IMR-90 (cell line): ENCODE measurements around the gene PDCL3. TPM values are rescaled to one million over a fixed set of nuclear protein-coding genes. Genes with fewer than 3 reads are reported as not detected.

Experiments used
- ATAC-seq: fragments of 200-7000 bp; cut with Tn5 transposase; 2 replicates; pipeline ENCODE4 v1.9.1; 2020; ENCODE audit warnings: low read depth, mild to moderate bottlenecking, moderate library complexity
- BruUV-seq: library from RNA; stranded (reverse); fragments of 400-500 nt; replicated peaks from 2 replicates; lab custom pipeline; 2021; lab: Mats Ljungman, UMichigan
- CTCF ChIA-PET: fragments of 300-600 bp; formaldehyde crosslinking; extraction: SDS; loops from one replicate; lab custom pipeline; 2021; ENCODE audit warnings: antibody characterized with exemption; lab: Yijun Ruan, JAX
- POLR2A ChIA-PET: fragments of 300-600 bp; sonication (Branson Sonifier 250); formaldehyde crosslinking; loops from one replicate; lab custom pipeline; 2022; ENCODE audit warnings: antibody characterized with exemption; ENCODE audit not compliant: unreplicated experiment; lab: Charles Lee
- DNase-seq: peaks from one replicate; pipeline ENCODE4 v3.0.0; 2013
- H2AFZ ChIP-seq: replicated peaks from 2 replicates; pipeline ENCODE3; 2013; ENCODE audit warnings: low read length, mild to moderate bottlenecking; ENCODE audit not compliant: poor library complexity
- H2AK5ac ChIP-seq: 2 replicates; pipeline ENCODE4 v1.6.1; 2013; ENCODE audit warnings: low read depth, low read length, inconsistent platforms
- H2AK9ac ChIP-seq: replicated peaks from 2 replicates; pipeline ENCODE3; 2013; ENCODE audit warnings: mild to moderate bottlenecking, low read depth, low read length, moderate library complexity; ENCODE audit not compliant: poor library complexity
- H2BK120ac ChIP-seq: 2 replicates; pipeline ENCODE4 v1.6.1; 2013; ENCODE audit warnings: low read depth, low read length, inconsistent platforms
- H2BK15ac ChIP-seq: 3 replicates; pipeline ENCODE4 v1.6.1; 2013; ENCODE audit warnings: low read depth, low read length, inconsistent platforms
- H2BK20ac ChIP-seq: 2 replicates; pipeline ENCODE4 v1.6.1; 2013; ENCODE audit warnings: low read depth, mild to moderate bottlenecking, inconsistent platforms, low read length, moderate library complexity
- H2BK5ac ChIP-seq: 2 replicates; pipeline ENCODE4 v1.6.1; 2013; ENCODE audit warnings: mild to moderate bottlenecking, low read depth, low read length, inconsistent platforms; ENCODE audit not compliant: poor library complexity, severe bottlenecking
- H3K14ac ChIP-seq: replicated peaks from 2 replicates; pipeline ENCODE4 v1.6.1; 2013; ENCODE audit warnings: low read depth, low read length, inconsistent platforms
- H3K18ac ChIP-seq: 2 replicates; pipeline ENCODE4 v1.6.1; 2013; ENCODE audit warnings: low read depth, low read length, control low read depth
- H3K23ac ChIP-seq: 2 replicates; pipeline ENCODE4 v1.6.1; 2013; ENCODE audit warnings: low read depth, low read length, inconsistent platforms
- H3K27ac ChIP-seq: 2 replicates; pipeline ENCODE4 v1.5.1; 2013; ENCODE audit warnings: mild to moderate bottlenecking, control low read depth, low read length; ENCODE audit not compliant: insufficient read depth
- H3K27me3 ChIP-seq: 2 replicates; pipeline ENCODE4 v1.6.1; 2013; ENCODE audit warnings: low read length; ENCODE audit not compliant: control insufficient read depth, insufficient read depth
- H3K36me3 ChIP-seq: 2 replicates; pipeline ENCODE4 v1.6.1; 2013; ENCODE audit warnings: low read length, mixed read lengths; ENCODE audit not compliant: control insufficient read depth, insufficient read depth
- H3K4ac ChIP-seq: 2 replicates; pipeline ENCODE4 v1.6.1; 2013; ENCODE audit warnings: low read depth, low read length, inconsistent platforms
- H3K4me1 ChIP-seq: 2 replicates; pipeline ENCODE4 v1.6.1; 2013; ENCODE audit warnings: low read length, mixed read lengths; ENCODE audit not compliant: control insufficient read depth, insufficient read depth
- H3K4me2 ChIP-seq: 2 replicates; pipeline ENCODE4 v1.6.1; 2013; ENCODE audit warnings: low read depth, mild to moderate bottlenecking, control low read depth, low read length, moderate library complexity
- H3K4me3 ChIP-seq: 2 replicates; pipeline ENCODE4 v1.5.1; 2013; ENCODE audit warnings: low read depth, mild to moderate bottlenecking, control low read depth, low read length, moderate library complexity; ENCODE audit not compliant: insufficient read depth
- H3K56ac ChIP-seq: 2 replicates; pipeline ENCODE4 v1.6.1; 2013; ENCODE audit warnings: low read length, inconsistent platforms; ENCODE audit not compliant: insufficient read depth; ENCODE audit errors: extremely low read depth
- H3K79me1 ChIP-seq, 2 experiments: 2 replicates each; pipeline ENCODE4 v1.6.1; 2013; ENCODE audit warnings: low read length in 2 of 2, inconsistent platforms in 1 of 2, low read depth in 1 of 2
- H3K9ac ChIP-seq: 2 replicates; pipeline ENCODE4 v1.6.1; 2013; ENCODE audit warnings: low read depth, low read length, control low read depth
- H3K9me1 ChIP-seq: 2 replicates; pipeline ENCODE4 v1.6.1; 2013; ENCODE audit warnings: low read length, inconsistent platforms; ENCODE audit not compliant: insufficient read depth
- H3K9me3 ChIP-seq: 2 replicates; pipeline ENCODE4 v1.6.1; 2013; ENCODE audit warnings: low read length; ENCODE audit not compliant: control insufficient read depth, insufficient read depth
- H4K20me1 ChIP-seq: 2 replicates; pipeline ENCODE4 v1.6.1; 2013; ENCODE audit warnings: low read length, inconsistent platforms; ENCODE audit not compliant: insufficient read depth
- H4K5ac ChIP-seq: 2 replicates; pipeline ENCODE4 v1.6.1; 2013; ENCODE audit warnings: mild to moderate bottlenecking, low read depth, low read length, control low read depth
- H4K8ac ChIP-seq, 2 experiments: 2 replicates each; pipeline ENCODE4 v1.6.1; 2013; ENCODE audit warnings: low read depth in 2 of 2, low read length in 2 of 2, control low read depth in 1 of 2, inconsistent platforms in 1 of 2
- H4K91ac ChIP-seq: 2 replicates; pipeline ENCODE4 v1.6.1; 2013; ENCODE audit warnings: low read depth, low read length, inconsistent platforms; ENCODE audit not compliant: insufficient read depth
- CEBPB ChIP-seq: IDR thresholded peaks from 2 replicates; pipeline ENCODE4 v1.6.1; 2012; ENCODE audit warnings: low read depth, low read length, improper control_type of control experiment
- CHD1 ChIP-seq: IDR thresholded peaks from 2 replicates; pipeline ENCODE4 v1.6.1; 2012; ENCODE audit warnings: low read depth, low read length, improper control_type of control experiment
- FOS ChIP-seq: fragments of 150-350 bp; IDR thresholded peaks from 2 replicates; pipeline ENCODE4 v1.6.1; 2016; ENCODE audit warnings: low read depth, low read length
- MAFK ChIP-seq: IDR thresholded peaks from 2 replicates; pipeline ENCODE4 v1.6.1; 2012; ENCODE audit warnings: low read depth, low read length, improper control_type of control experiment
- MAZ ChIP-seq: IDR thresholded peaks from 2 replicates; pipeline ENCODE4 v1.6.1; 2012; ENCODE audit warnings: low read depth, mild to moderate bottlenecking, low read length, improper control_type of control experiment, moderate library complexity, borderline replicate concordance
- MXI1 ChIP-seq: IDR thresholded peaks from 2 replicates; pipeline ENCODE4 v1.6.1; 2012; ENCODE audit warnings: low read depth, mild to moderate bottlenecking, low read length, moderate library complexity, borderline replicate concordance
- POLR2A ChIP-seq: IDR thresholded peaks from 2 replicates; pipeline ENCODE4 v1.6.1; 2012; ENCODE audit warnings: mild to moderate bottlenecking, low read depth, low read length
- RCOR1 ChIP-seq: IDR thresholded peaks from 2 replicates; pipeline ENCODE4 v1.6.1; 2012; ENCODE audit warnings: mild to moderate bottlenecking, low read length, improper control_type of control experiment; ENCODE audit not compliant: insufficient replicate concordance
- RFX5 ChIP-seq: IDR thresholded peaks from 2 replicates; pipeline ENCODE4 v1.8.0; 2012; ENCODE audit warnings: low read depth, mild to moderate bottlenecking, low read length, moderate library complexity
- SMC3 ChIP-seq: fragments of 150-350 bp; IDR thresholded peaks from 2 replicates; pipeline ENCODE4 v1.6.1; 2016; ENCODE audit warnings: low read depth, mild to moderate bottlenecking, antibody characterized with exemption, low read length, moderate library complexity
- WGBS, 2 experiments: methylation state at CpG; one replicate each; pipeline versions ENCODE4 v1.1.5 to v1.1.7; 2013; ENCODE audit warnings: missing lambda C conversion rate in 2 of 2; ENCODE audit not compliant: insufficient read length in 1 of 2; ENCODE audit errors: extremely low coverage in 2 of 2; 5-methylcytosine and 5-hydroxymethylcytosine counted together
- dilution Hi-C: fragments of 300-500 bp; cut with HindIII; formaldehyde crosslinking; loops from one replicate; pipeline ENCODE4 v1.14.3; 2018; ENCODE audit warnings: low sequenced_read_pairs; ENCODE audit not compliant: unreplicated experiment
- in situ Hi-C: fragments of 300-500 bp; cut with MboI; formaldehyde crosslinking; loops from 3 replicates; pipeline ENCODE4 v1.14.3; 2019; ENCODE audit warnings: low sequenced_read_pairs, inconsistent platforms, mixed read lengths
- intact Hi-C: fragments of 100-400 bp; cut with micrococcal nuclease; formaldehyde crosslinking; loops from 2 replicates; pipeline ENCODE4 v1.10.0; 2022
- polyA plus RNA-seq, 3 experiments: library from polyadenylated mRNA; depleted of rRNA; stranded (reverse); fragments of >200 nt; gene quantifications; 2 replicates each; pipeline ENCODE4 v1.2.3, GENCODE V29; 2012; ENCODE audit warnings: low replicate concordance in 1 of 3
- total RNA-seq: library from RNA; depleted of rRNA; stranded (reverse); fragments of >200 nt; gene quantifications from 2 replicates; pipeline ENCODE4 v1.2.3, GENCODE V29; 2012
- TF ChIP-seq, protein P1 (sequence below): fragments of 150-350 bp; IDR thresholded peaks from 2 replicates; pipeline ENCODE4 v1.6.1; 2016; ENCODE audit warnings: low read depth, mild to moderate bottlenecking, low read length, moderate library complexity, borderline replicate concordance

Gene PDCL3
- total and polyA plus RNA-seq, 2 of the 4 experiments (the other 2 are of a cell fraction), result 9.5 to 26.4 TPM

DNA sequence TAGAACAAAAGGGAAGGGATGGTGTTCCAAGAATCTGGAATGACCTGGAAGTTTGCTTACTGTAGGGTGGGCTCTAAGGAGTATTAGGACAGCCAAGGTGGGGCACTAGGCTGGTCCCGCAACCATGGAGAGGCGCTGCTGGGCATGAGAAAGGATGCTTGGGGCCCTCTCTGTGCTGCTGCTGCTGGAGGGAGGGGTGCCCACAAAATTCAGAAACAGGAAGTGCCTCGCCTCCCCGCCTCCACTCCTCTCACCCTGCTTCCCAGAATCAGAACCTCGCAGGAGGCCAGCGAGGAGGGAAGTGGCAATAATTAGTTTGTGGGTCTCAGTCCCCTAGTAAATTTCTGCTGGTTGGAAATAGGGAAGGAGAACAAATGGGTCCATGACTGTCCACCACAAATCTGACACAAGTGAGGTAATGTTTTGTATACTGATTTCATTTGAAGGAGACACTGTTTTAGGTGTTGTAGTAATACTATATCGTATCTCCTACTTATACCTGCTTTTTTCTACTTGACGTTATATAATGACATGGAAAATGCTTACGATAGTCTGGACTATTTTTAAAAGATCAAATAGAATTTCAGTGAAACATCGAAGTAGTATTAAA, 7.9 kb upstream of the PDCL3 start:
- Histone ChIP-seq H4K5ac (no peak overlapping the region), H3K4ac (no peak overlapping the region), H3K9me3 (no peaks in the 10 kb centered on the region), H2BK120ac (no peak overlapping the region), H3K9me1 (no peaks in the 10 kb centered on the region), H3K27me3 (peaks cover 3% of the 10 kb centered on the region), H3K27ac (no peak overlapping the region), H3K36me3 (no peaks in the 10 kb centered on the region), H3K79me1 (no peaks in the 10 kb centered on the region), H3K4me2 (no peak overlapping the region), H3K56ac (no peak overlapping the region), H2AFZ (no peak overlapping the region), H3K4me3 (no peak overlapping the region), H3K18ac (no peak overlapping the region), H2AK9ac (no peak overlapping the region), H2BK15ac (no peak overlapping the region), H4K91ac (no peak overlapping the region), H4K8ac (no peak overlapping the region), H3K23ac (no peak overlapping the region), H3K9ac (no peak overlapping the region), H2BK20ac (no peak overlapping the region), H2BK5ac (no peak overlapping the region), H3K4me1 (no peaks in the 10 kb centered on the region), H3K14ac (no peak overlapping the region), H4K20me1 (no peaks in the 10 kb centered on the region), H2AK5ac (no peak overlapping the region)
- dilution Hi-C loops (no loop called here), intact Hi-C loops (no loop called here), in situ Hi-C loops (no loop called here)
- BruUV-seq, result no TSS peak
- DNase-seq (no peak), ATAC-seq (no peak)
- TF ChIP-seq POLR2A (no peak), MXI1 (no peak), FOS (no peak), CHD1 (no peak), SMC3 (no peak), RFX5 (no peak), MAZ (no peak), CEBPB (no peak), RCOR1 (no peak), MAFK (no peak)
- TF ChIP-seq, protein P1, sequence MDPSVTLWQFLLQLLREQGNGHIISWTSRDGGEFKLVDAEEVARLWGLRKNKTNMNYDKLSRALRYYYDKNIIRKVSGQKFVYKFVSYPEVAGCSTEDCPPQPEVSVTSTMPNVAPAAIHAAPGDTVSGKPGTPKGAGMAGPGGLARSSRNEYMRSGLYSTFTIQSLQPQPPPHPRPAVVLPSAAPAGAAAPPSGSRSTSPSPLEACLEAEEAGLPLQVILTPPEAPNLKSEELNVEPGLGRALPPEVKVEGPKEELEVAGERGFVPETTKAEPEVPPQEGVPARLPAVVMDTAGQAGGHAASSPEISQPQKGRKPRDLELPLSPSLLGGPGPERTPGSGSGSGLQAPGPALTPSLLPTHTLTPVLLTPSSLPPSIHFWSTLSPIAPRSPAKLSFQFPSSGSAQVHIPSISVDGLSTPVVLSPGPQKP, result no peak
- ChIA-PET CTCF (no interaction called here), POLR2A (no interaction called here)
- WGBS, 2 experiments, result no CpG with 5 or more reads among the region's 10 CpGs
